Heart left ventricle (tissue), 16 donors: Measurements from ENCODE around the gene SUSD6. TPM values are rescaled to one million over a fixed set of nuclear protein-coding genes. Genes with fewer than 3 reads are reported as not detected.

Experiments used
- ATAC-seq, 4 donors: fragments of 200-7000 bp; cut with Tn5 transposase; one replicate each; pipeline ENCODE4 v1.9.1; 2020 to 2022; ENCODE audit warnings: moderate library complexity in 4 of 4, mild to moderate bottlenecking in 3 of 4, moderate number of reproducible peaks in 1 of 4
- DNase-seq, 5 donors: peaks; one replicate each; pipeline ENCODE4 v3.0.0-alpha.2; 2020
- H3K27ac ChIP-seq, 12 donors: fragments of 200-600 bp; sonication (generic) in 4 of 12; one replicate each; pipeline versions ENCODE4 v1.5.0 to v1.8.0; 2016 to 2022; ENCODE audit warnings: mild to moderate bottlenecking in 2 of 12
- H3K27me3 ChIP-seq, 9 donors: fragments of 200-600 bp; sonication (generic) in 2 of 9; one replicate each; pipeline versions ENCODE4 v1.5.1 to v1.8.0; 2016 to 2022; ENCODE audit warnings: mild to moderate bottlenecking in 3 of 9
- H3K36me3 ChIP-seq, 9 donors: fragments of 200-600 bp; sonication (generic) in 2 of 9; one replicate each; pipeline versions ENCODE4 v1.5.0 to v1.8.0; 2018 to 2022; ENCODE audit warnings: mild to moderate bottlenecking in 2 of 9
- H3K4me1 ChIP-seq, 12 donors: fragments of 200-600 bp; sonication (generic) in 4 of 12; one replicate each; pipeline versions ENCODE4 v1.5.0 to v1.8.0; 2016 to 2022; ENCODE audit warnings: mild to moderate bottlenecking in 3 of 12
- H3K4me3 ChIP-seq, 12 donors: fragments of 200-600 bp; sonication (generic) in 4 of 12; one replicate each; pipeline versions ENCODE4 v1.5.0 to v1.8.0; 2017 to 2022; ENCODE audit warnings: mild to moderate bottlenecking in 9 of 12, moderate library complexity in 4 of 12
- H3K9me3 ChIP-seq, 12 donors: fragments of 200-600 bp; sonication (generic) in 4 of 12; one replicate each; pipeline versions ENCODE4 v1.5.0 to v1.8.0; 2016 to 2022; ENCODE audit warnings: mild to moderate bottlenecking in 1 of 12
- CTCF ChIP-seq, 12 donors: fragments of 200-600 bp; sonication (generic) in 4 of 12; IDR thresholded peaks; one replicate each; pipeline versions ENCODE4 v1.5.0 to v1.8.0; 2018 to 2022; ENCODE audit warnings: antibody characterized with exemption in 12 of 12, mild to moderate bottlenecking in 5 of 12
- POLR2A ChIP-seq, 2 donors: fragments of 450-650 bp; IDR thresholded peaks; one replicate each; pipeline ENCODE4 v1.6.1; 2017; ENCODE audit warnings: antibody characterized with exemption in 2 of 2, mild to moderate bottlenecking in 2 of 2, moderate library complexity in 2 of 2
- WGBS, 4 donors: extraction: QIAGEN DNeasy Blood & Tissue Kit in 2 of 4; methylation state at CpG; one replicate each; pipeline versions ENCODE4 v1.1.5 to v1.1.7; 2013 to 2018; 5-methylcytosine and 5-hydroxymethylcytosine counted together
- intact Hi-C, 10 donors: fragments of 100-400 bp; cut with DNase I; formaldehyde crosslinking; loops; one replicate each; pipeline versions ENCODE4 v1.11.1 to v1.14.2; 2022
- polyA plus RNA-seq, 2 donors: library from polyadenylated mRNA; stranded (reverse); fragments of 200-250 nt; gene quantifications; one replicate each; pipeline ENCODE4 v1.2.3, GENCODE V29; 2013
- total RNA-seq, 9 donors: library from RNA; depleted of rRNA in 2 of 9; stranded (reverse); fragments of >200 nt in 2 of 9; fragmentation: NEBNext Ultra II Directional in 3 of 9; extraction: Animal tissue kit (Norgen Biotek cat#: 25700) in 3 of 9; gene quantifications; one replicate each; pipeline versions ENCODE4 v1.1.0 to v1.2.4, GENCODE V29; 2016 to 2023
- donor health status: ischemic (EF 13 %, LVEDD 7.1; RV severe dilation, severe dysfunction).
- donor health status: healthy with polysubstance abuse.
- donor health status: DM: no; HTN: yes; CAD: no.
- donor health status: DM: no; HTN: no; CAD: no.
- donor health status: ischemic (EF 25% LVEDD 6.9; RV normal size, moderate dysfunction).
- donor health status: ischemic (EF 25% LVEDD 5.7; RV mildly dilated, moderate dysfunction).
- donor health status: healthy.
- donor health status: DM: yes; HTN: yes; CAD: no.
- donor health status: ischemic (EF 35%, LVEDD 5.7; RV mildly dilated, moderate dysfunction).
- donor health status: nonischemic (EF 11% LVEDD 7.7; RV severe dilation, severe dysfunction).
- donor health status: DM: yes; HTN: yes; CAD: no.
- donor health status: PGD.
- donor health status: ischemic (EF 29% LVEDD 5.4; RV normal size, mild dysfunction).
- donor health status: nonischemic (EF 23%, LVEDD 6.1; RV moderate dilation, normal function).

Gene SUSD6
- total and polyA plus RNA-seq, 11 donors: 5.8 to 49.2 (median 24.5) TPM

- TF ChIP-seq CTCF (IDR thresholded peaks at IDR 0.05) (no peak), POLR2A (IDR thresholded peaks at IDR 0.05) (no peak)
- Histone ChIP-seq H3K9me3 (no peaks in the 10 kb centered on the region), H3K27me3 (peaks cover 47 to 99% (median 86%) of the 10 kb centered on the region in 9 donors), H3K36me3 (no peaks in the 10 kb centered on the region), H3K4me3 (peak overlapping the region; percentile 7 to 54 (median 44)), H3K27ac (no peak overlapping the region), H3K4me1 (peaks cover 10 to 36% (median 28%) of the 10 kb centered on the region in 12 donors)
- peak in 2 of 4 donors; percentile 31 to 36 for ATAC-seq
- intact Hi-C loops: loop anchor here in 4 of 10 donors (5.0 to 10.0 kb wide), 3 partner anchors 35 to 327 kb away; no protein-coding TSS in a partner anchor
- 4 to 12% (median 6%) methylated on average over 11 to 112 of the region's 112 CpGs for WGBS, 4 donors
- peak in 2 of 5 donors; percentile 34 to 60 for DNase-seq
Measured at GRCh38 chr14:69572030-69572840, 39.2 kb upstream of the SUSD6 start.

- 13 to 54% (median 19%) methylated on average over 28 to 40 of the region's 40 CpGs; no CpG with 5 or more reads in 1 of the 4 donors for WGBS, 4 donors
- H3K9me3 ChIP-seq: no peaks in the 10 kb centered on the region
- H3K4me3 ChIP-seq: peak overlapping the region; percentile 7 to 54 (median 44)
- H3K36me3 ChIP-seq: no peaks in the 10 kb centered on the region
- intact Hi-C loops: loop anchor here in 4 of 10 donors (5.0 to 10.0 kb wide), 3 partner anchors 35 to 328 kb away; no protein-coding TSS in a partner anchor
- no peak overlapping the region for H3K27ac ChIP-seq
- peaks cover 10 to 36% (median 28%) of the 10 kb centered on the region in 12 donors for H3K4me1 ChIP-seq
- no peak for TF ChIP-seq CTCF (IDR thresholded peaks at IDR 0.05)
- no peak for TF ChIP-seq POLR2A (IDR thresholded peaks at IDR 0.05)
- ATAC-seq (no peak), DNase-seq (peak in 1 of 5 donors; percentile 59)
- H3K27me3 ChIP-seq: peaks cover 44 to 97% (median 87%) of the 10 kb centered on the region in 9 donors
Measured at GRCh38 chr14:69572841-69573135, 38.6 kb upstream of the SUSD6 start.

DNA sequence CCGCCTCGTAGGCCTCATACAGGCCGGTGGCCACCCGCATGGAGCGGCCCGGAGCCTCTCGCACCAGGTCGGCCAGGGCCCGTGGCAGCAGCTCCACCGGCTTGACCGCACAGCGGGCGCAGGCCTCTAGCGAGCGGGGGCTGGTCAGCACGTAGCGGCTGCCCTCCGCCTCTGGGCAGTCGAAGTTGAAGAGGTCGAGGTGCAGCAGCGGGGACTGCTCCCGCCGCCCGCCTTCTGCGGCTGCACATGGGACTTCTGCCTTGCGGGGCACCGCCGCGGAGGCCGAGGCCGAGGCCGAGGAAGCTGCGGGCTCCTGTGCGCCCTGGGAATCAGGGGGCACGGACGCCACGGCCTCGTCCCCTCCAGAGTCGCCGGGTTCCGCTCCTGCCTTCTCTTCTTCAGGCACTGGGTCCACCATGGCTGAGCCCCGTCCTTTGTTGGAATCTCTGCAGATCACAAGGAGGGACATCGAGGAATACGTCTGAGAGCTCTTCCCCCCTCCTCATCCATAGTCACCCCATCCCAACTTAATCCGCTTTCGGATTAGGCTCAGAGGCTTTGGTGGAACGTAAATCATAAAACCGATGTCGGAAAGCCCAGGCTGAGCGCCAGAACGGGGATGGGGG lies 38.1 kb upstream of the SUSD6 start:
- intact Hi-C loops: loop anchor here in 4 of 10 donors (5.0 to 10.0 kb wide), 3 partner anchors 36 to 329 kb away; no protein-coding TSS in a partner anchor
- WGBS, 4 donors: 12 to 30% (median 22%) methylated on average over 28 to 51 of the region's 51 CpGs

DNA sequence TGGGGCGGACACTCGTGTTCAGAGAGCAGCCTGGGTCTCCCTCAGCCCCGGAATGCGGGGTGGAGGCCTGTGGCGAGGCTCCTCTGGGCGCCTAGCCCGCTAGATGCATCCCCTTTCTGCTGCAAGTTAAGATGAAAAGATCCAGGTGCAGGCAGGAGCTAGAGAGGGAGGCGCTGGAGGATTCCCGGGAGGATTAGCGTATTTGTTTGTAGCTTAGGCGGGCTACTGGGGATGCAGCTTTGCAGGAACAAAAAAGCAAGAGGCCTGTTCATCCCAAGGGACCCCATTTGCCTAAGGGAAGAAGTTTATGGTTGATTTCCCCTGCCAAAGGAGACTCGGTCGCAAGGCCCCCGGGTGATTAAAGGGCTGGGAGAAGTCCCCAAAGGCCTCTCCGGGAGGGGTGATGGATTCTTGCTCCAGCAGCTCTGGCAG lies 37.5 kb upstream of the SUSD6 start:
- TF ChIP-seq CTCF (IDR thresholded peaks at IDR 0.05) (no peak), POLR2A (IDR thresholded peaks at IDR 0.05) (no peak)
- DNase-seq (no peak), ATAC-seq (no peak)
- Histone ChIP-seq H3K36me3 (no peaks in the 10 kb centered on the region), H3K4me1 (peaks cover 10 to 36% (median 28%) of the 10 kb centered on the region in 12 donors), H3K27ac (no peak overlapping the region), H3K9me3 (no peaks in the 10 kb centered on the region), H3K27me3 (peaks cover 44 to 91% (median 77%) of the 10 kb centered on the region in 9 donors), H3K4me3 (peak overlapping the region in 6 of 12 donors; percentile 1 to 35 (median 26))
- 1 to 4% (median 2%) methylated on average over 11 to 15 of the region's 15 CpGs for WGBS, 4 donors
- intact Hi-C loops: loop anchor here in 5 of 10 donors (2.0 to 10.0 kb wide), 4 partner anchors 37 to 329 kb away; no protein-coding TSS in a partner anchor

More for the DNA sequence above, 38.1 kb upstream of the SUSD6 start:
- H3K36me3 ChIP-seq: no peaks in the 10 kb centered on the region
- DNase-seq (no peak), ATAC-seq (no peak)
- H3K27me3 ChIP-seq: peaks cover 44 to 96% (median 82%) of the 10 kb centered on the region in 9 donors
- H3K4me1 ChIP-seq: peaks cover 10 to 36% (median 28%) of the 10 kb centered on the region in 12 donors
- no peak for TF ChIP-seq POLR2A (IDR thresholded peaks at IDR 0.05)
- no peaks in the 10 kb centered on the region for H3K9me3 ChIP-seq
- H3K4me3 ChIP-seq: peak overlapping the region in 7 of 12 donors; percentile 12 to 54 (median 31)
- H3K27ac ChIP-seq: no peak overlapping the region
